ENCODE data around the gene VPS26C.

GRCh38 chr21:37220433-37220980 is 46.6 kb downstream of the VPS26C start:
- no peak; the same call in 1 of the 2 replicates for TF ChIP-seq POLR2AphosphoS5 (IDR thresholded peaks at IDR 0.05; ENCODE audit: low read depth, low read length)
- 0 out of 2 replicates have a peak, but pooled peaks have one; percentile 19 for TF ChIP-seq TAF1 (IDR thresholded peaks at IDR 0.05; ENCODE audit: borderline replicate concordance, insufficient read depth, low read length)
- TF ChIP-seq FOXP2 (optimal IDR thresholded peaks at IDR 0.05; ENCODE audit: borderline replicate concordance, extremely low read depth, extremely low read length, insufficient read depth) = no peak
- peak in 1 of 2 experiments; percentile 28; a peak in 1 of 4 replicates for TF ChIP-seq REST (IDR thresholded peaks at IDR 0.05; ENCODE audit: insufficient read depth in 1 of 2, low read depth in 2 of 2, low read length in 2 of 2)
- TF ChIP-seq SIN3A (IDR thresholded peaks at IDR 0.05; ENCODE audit: borderline replicate concordance, insufficient read depth, low read length) = no peak

All from PFSK-1 (cell line).